Esophagus muscularis mucosa (tissue), 4 donors: Measurements from ENCODE around the gene HMGN4.

ENCODE experiments used
- EP300 ChIP-seq: sonication (generic); formaldehyde crosslinking; IDR thresholded peaks from one replicate; pipeline ENCODE4 v1.6.1; 2017; ENCODE audit warnings: antibody characterized with exemption
- POLR2A ChIP-seq: fragments of 450-650 bp; IDR thresholded peaks from one replicate; pipeline ENCODE4 v1.6.1; 2017; ENCODE audit warnings: antibody characterized with exemption, moderate library complexity, mild to moderate bottlenecking, low read depth
- TF ChIP-seq, protein P1 (sequence below), 3 experiments: fragments of 200-600 bp in 2 of 3; fragments of 450-650 bp in 1 of 3; sonication (generic) in 2 of 3; IDR thresholded peaks; one replicate each; pipeline ENCODE4 v1.5.1; 2017 to 2019; ENCODE audit warnings: antibody characterized with exemption in 3 of 3, mild to moderate bottlenecking in 2 of 3, moderate library complexity in 1 of 3

DNA sequence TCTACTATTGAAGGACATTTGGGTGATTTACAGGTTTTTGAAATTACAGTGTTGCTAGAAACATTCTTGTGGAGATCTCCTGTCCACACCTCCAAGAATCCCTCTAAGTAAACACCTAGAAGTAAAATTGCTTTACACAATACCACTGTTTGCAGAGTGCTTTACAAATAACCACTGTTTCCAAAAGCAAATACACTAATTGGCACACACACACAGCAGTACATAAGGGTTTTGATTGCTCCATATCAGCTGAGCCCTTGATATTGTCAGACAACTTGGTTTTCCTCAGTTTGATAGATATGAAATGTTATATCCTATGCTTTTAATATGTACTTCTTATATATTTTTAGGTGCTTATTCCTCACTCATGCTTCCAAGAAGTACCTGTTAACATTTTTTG lies 6.3 kb downstream of the HMGN4 start:
- TF ChIP-seq, protein P1, sequence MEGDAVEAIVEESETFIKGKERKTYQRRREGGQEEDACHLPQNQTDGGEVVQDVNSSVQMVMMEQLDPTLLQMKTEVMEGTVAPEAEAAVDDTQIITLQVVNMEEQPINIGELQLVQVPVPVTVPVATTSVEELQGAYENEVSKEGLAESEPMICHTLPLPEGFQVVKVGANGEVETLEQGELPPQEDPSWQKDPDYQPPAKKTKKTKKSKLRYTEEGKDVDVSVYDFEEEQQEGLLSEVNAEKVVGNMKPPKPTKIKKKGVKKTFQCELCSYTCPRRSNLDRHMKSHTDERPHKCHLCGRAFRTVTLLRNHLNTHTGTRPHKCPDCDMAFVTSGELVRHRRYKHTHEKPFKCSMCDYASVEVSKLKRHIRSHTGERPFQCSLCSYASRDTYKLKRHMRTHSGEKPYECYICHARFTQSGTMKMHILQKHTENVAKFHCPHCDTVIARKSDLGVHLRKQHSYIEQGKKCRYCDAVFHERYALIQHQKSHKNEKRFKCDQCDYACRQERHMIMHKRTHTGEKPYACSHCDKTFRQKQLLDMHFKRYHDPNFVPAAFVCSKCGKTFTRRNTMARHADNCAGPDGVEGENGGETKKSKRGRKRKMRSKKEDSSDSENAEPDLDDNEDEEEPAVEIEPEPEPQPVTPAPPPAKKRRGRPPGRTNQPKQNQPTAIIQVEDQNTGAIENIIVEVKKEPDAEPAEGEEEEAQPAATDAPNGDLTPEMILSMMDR (IDR thresholded peaks at IDR 0.05) = no peak
- TF ChIP-seq POLR2A (no peak), EP300 (no peak)
